GM18873 (cell line): ENCODE measurements around the gene PLPPR3.

Experiments
- ATAC-seq: cut with Tn5 transposase; IDR thresholded peaks from one replicate; pipeline ENCODE4 v1.9.1; 2021; ENCODE audit warnings: mild to moderate bottlenecking, moderate library complexity, moderate number of reproducible peaks; ENCODE audit not compliant: unreplicated experiment, low FRiP score

The PLPPR3 gene, protein sequence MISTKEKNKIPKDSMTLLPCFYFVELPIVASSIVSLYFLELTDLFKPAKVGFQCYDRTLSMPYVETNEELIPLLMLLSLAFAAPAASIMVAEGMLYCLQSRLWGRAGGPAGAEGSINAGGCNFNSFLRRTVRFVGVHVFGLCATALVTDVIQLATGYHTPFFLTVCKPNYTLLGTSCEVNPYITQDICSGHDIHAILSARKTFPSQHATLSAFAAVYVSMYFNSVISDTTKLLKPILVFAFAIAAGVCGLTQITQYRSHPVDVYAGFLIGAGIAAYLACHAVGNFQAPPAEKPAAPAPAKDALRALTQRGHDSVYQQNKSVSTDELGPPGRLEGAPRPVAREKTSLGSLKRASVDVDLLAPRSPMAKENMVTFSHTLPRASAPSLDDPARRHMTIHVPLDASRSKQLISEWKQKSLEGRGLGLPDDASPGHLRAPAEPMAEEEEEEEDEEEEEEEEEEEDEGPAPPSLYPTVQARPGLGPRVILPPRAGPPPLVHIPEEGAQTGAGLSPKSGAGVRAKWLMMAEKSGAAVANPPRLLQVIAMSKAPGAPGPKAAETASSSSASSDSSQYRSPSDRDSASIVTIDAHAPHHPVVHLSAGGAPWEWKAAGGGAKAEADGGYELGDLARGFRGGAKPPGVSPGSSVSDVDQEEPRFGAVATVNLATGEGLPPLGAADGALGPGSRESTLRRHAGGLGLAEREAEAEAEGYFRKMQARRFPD

GRCh38 chr19:821825-822503 lies at the start of gene PLPPR3:
Gene PLPPR3 (minus strand): TSS chr19:821955. CDS start chr19:821559, 396 bp downstream.
- ATAC-seq, result no peak

- ATAC-seq, result no peak
Measured at GRCh38 chr19:870963-871401, 49.2 kb upstream of the PLPPR3 start.

DNA sequence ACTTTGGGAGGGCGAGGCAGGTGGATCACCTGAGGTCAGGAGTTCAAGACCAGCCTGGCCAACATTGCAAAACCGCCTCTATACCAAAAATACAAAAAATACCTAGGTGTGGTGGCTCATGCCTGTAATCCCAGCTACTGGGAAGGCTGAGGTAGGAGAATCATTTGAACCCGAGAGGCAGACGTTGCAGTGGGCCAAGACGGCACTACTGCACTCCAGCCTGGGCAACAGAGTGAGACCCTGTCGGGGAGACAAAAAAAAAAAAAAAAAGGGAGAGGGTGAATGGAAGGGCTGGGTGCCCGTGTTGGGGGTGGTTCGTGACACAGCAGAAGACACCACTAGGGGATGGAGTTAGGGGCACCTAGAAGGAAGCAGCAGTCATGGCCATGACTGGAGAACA lies 48.6 kb upstream of the PLPPR3 start:
- no peak for ATAC-seq

DNA sequence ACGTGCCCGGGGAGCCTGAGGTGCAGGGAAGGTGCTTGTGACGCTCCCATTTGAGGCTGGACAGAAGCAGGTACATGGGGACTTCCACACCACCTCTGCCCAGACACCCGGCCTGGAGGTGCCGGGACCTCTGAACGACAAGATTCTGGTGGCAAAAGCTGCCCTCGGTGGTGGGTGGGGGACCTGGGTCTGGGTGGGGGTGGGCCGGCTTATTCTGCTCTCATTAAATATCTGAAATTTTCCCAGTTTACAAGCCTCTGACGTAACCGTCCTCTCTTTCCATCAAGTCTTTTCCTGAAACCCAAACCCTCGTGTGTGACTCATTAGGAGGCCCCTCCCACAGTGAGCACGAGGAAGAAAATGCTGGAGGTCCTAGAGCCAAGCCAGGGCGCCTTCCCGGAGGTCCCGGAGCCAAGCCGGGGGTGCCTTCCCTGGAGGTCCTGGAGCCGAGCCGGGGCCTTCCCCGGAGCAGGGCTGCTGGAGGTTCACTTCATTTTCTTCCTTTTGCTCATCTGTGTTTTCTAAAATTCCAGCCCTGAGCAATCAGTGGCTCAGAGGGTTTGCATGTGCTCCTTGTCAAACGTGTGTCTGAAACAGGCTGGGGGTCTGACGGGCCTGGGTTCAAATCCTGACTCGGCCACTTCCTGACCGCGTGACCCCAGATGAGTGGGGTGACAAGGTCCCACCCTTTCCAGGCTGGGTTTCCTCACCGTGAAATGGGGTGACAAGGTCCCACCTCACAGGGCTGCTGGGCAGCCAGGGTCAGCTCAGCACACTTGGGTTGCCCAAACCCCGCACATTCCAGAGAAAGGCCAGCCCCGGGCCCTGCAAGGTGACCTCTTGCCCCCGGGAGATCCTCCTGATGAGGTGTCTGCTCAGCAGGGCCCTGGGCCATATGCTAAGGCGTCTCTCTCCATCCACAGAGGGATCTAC lies 47.8 kb upstream of the PLPPR3 start:
- ATAC-seq, result no peak

GRCh38 chr19:868458-869244 lies 46.9 kb upstream of the PLPPR3 start:
- ATAC-seq, result no peak

- no peak for ATAC-seq
Measured at GRCh38 chr19:867855-868457, 46.2 kb upstream of the PLPPR3 start.

DNA sequence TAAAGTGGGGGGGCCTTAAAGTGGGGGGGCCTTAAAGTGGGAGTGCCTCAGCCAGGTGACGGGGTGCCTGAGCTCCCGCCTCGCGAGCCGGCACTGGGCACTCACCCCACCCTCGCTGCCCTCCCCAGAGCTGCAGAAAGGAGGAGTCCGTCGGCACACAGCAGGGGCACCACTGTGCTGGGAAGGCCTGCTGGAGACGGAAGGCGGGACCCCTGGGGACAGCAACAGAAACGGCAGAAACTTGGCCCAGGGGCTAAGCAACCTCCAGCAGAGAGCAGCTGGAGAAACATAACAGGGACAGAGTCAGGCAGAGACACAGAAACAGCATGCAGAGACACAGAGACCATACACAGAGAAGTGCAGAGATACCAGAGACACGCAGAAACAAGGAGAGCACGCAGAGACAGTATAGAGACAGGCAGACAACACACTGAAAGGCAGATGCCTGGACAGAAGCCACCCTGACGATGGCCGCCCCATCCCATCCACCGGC lies 45.6 kb upstream of the PLPPR3 start:
- ATAC-seq, result no peak

GRCh38 chr19:866769-867300 lies 45.1 kb upstream of the PLPPR3 start:
- no peak for ATAC-seq

GRCh38 chr19:863315-863620 lies 41.5 kb upstream of the PLPPR3 start:
- no peak for ATAC-seq

DNA sequence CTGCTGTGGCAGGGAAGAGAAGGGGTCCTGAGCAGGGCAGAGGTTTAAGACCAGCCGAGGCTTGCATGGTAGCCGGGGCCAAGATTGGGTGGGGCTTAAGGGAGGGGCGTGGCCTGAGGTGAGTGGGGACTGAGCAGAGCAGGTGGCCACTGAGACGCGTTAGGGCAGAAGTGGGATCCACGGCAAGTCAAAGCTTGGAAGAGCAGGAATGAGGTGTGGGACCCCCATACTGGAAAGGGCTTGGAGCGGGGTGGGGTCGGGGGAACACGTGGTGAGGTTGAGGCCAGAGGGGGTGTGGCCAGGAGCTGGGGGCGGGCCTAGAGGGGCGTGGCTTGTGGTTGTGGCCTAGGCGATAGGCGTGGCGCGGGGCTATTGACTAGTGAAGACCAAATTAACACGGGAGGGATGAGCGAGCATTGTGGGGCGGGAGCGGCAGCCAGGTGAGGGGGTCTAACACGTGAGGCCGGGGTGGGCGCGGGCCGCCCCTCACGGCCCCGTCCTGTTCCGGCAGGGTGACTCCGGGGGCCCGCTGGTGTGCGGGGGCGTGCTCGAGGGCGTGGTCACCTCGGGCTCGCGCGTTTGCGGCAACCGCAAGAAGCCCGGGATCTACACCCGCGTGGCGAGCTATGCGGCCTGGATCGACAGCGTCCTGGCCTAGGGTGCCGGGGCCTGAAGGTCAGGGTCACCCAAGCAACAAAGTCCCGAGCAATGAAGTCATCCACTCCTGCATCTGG lies 41.0 kb upstream of the PLPPR3 start:
- no peak for ATAC-seq

DNA sequence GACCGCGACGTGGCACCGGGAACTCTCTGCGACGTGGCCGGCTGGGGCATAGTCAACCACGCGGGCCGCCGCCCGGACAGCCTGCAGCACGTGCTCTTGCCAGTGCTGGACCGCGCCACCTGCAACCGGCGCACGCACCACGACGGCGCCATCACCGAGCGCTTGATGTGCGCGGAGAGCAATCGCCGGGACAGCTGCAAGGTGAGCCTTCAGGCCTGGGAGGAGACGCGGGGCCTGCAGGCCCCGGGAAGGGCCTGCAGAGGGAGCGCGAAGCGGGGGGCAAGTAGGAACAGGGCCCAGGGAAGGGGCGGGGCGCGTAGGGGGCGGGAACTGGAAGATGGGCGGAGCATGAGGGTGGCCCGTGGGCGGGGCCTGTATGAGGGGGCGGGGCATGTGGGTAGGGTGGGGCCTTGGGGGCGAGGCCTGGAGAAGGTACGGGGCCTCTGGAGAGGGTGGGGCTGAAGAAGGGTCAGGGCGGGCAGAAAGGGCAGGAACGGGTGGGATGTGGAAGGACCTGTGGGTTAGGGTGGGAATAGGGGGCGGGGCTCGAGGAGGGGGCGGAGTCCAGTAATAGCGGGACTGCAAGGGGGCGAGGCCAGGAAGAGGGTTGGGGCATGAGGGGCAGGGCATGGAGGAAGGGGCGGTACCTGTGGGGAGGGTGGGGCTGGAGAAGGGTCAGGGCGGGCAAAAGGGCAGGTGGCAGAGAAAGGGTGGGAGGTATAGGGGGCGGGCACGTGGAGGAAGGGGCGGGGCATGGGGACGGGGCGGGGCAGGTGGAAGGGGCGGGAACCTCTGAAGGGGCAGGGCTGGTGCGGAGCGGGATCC lies 40.2 kb upstream of the PLPPR3 start:
- ATAC-seq, result no peak

DNA sequence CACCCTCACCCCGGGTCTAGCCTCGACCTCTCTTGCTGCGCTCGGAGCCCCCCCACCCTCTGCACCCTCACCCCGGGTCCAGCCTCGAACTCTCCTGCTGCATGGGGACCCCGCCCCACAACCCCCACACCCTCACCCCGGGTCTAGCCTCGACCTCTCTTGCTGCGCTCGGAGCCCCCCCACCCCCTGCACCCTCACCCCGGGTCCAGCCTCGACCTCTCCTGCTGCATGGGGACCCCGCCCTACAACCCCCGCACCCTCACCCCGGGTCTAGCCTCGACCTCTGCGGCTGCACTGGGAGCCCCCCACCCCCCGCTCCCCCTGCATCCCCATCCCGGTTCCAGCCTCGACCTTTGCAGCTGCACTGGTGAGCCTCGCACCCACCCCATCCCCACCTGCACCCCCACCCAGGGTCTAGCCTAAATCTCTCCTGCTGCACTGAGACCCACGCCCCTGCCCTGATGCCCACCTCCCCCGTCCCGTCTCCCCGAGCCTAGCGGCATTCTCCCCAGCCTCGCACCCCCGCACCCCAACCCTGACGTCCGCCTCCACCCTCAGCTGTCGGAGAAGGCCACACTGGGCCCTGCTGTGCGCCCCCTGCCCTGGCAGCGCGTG lies 39.5 kb upstream of the PLPPR3 start:
- no peak for ATAC-seq

DNA sequence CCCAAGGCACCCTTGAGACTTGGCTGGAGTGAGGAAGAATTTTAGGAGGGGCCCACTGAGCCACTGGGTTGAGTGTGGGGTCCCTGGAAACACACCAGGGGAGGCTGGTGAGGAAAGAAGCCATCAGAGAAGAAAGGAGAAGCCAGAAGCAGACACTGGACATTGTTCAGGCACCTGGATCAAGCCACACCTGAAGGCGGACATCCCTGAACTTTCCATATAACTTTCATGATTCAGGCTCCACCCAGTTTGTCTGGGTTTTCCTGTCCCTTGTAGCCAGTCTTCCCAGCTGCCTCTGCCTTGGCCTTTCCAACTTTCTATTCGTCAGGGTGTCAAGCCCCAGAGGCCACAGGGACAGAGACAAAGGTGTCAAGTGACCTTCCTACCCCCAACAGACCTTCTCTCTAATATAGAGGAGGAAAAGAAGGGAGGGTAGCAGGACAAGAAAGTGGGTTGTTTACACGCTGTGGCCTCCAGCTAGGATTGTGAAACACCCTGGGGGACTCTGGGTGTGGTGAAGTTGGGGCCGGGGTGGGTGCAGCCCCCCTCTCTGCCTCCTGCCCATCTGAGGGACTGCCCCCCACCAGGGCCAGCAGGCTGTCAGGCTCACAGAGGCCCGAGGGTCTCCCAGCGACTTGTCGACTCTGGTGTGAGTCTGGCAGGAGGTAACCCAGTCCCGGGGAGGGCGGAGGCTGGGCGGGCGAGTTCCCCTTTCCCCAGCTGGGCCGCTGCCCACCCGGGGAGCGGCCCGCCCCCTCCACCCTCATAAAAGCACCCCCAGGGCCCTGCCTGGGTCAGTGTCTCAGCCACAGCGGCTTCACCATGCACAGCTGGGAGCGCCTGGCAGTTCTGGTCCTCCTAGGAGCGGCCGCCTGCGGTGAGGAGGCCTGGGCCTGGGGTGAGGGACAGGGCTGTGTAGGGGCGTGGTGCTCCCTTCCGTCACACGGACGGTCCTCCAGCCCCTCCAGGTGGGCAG lies 37.4 kb upstream of the PLPPR3 start, which contains the start of gene CFD:
Gene CFD, plus strand, starts transcription at position 797 of the 976 bp plus-strand sequence. Its CDS starts 26 bp downstream, at position 823.
- no peak for ATAC-seq

DNA sequence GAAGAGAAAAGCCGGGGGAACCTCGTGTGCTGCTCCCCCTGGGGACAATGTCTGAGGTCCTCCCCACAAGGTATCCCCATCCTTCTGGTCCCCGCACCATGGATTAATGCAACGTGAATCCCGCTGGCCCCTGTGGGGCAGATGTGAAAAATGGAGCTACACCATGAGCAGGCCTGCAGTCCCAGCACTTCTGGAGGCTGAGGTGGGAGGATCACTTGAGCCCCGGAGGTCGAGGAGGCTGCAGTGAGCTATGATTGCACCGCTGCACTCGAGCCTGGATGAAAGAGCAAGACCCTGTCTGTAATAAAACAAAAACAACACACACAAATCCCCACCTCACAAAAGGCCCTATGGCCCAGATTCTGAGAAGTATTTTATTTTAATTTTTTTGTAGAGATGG lies 36.5 kb upstream of the PLPPR3 start:
- ATAC-seq, result no peak

- no peak for ATAC-seq
Measured at GRCh38 chr19:855566-856120, 33.9 kb upstream of the PLPPR3 start.
